Stimulated activated CD8-positive, alpha-beta memory T cell treated with anti-CD3 and anti-CD28 coated beads, Interleukin-2, amount 100 ng/mL, for 1 hour (primary cell): ENCODE results near the gene HDAC4.

ENCODE experiments used
- DNase-seq, 2 donors: peaks; one replicate each; pipeline ENCODE4 v3.0.0-alpha.2; 2020; ENCODE audit warnings: low read depth in 2 of 2

The HDAC4 gene

DNA sequence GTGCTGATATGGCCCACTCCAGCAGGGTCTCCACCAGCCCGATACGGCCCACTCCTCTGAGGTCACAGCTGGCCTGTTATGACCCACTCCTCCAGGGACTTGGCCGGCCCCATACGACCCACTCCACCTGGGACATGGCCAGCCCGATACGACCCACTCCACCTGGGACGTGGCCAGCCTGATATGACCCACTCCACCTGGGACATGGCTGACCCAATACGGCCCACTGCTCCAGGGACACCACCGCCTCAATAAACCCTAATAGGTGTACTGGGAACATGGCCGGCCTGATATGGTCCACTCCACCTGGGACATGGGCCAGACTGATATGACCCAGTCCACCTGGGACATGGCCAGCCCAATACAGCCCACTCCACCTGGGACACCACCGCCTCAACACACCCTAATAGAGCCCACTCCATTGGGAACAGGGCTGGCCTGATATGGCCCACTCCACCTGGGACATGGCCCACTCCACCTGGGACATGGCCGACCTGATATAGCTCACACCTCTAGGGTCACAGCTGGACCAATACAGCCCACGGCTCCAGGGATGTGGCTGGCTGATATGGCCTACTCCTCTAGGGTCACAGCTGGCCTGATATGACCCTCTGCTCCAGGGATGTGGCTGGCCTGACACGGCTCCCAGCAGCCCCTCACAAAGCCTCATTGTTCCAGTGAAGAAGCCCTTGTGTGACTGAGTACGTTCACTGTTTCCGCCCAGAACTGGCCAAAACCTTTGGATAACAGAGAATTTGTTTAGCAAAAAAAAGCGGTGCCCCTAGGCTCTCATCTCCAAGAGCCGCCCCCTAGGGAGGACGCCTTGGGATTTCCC lies 245.6 kb downstream of the HDAC4 start:
- DNase-seq, result no peak

DNA sequence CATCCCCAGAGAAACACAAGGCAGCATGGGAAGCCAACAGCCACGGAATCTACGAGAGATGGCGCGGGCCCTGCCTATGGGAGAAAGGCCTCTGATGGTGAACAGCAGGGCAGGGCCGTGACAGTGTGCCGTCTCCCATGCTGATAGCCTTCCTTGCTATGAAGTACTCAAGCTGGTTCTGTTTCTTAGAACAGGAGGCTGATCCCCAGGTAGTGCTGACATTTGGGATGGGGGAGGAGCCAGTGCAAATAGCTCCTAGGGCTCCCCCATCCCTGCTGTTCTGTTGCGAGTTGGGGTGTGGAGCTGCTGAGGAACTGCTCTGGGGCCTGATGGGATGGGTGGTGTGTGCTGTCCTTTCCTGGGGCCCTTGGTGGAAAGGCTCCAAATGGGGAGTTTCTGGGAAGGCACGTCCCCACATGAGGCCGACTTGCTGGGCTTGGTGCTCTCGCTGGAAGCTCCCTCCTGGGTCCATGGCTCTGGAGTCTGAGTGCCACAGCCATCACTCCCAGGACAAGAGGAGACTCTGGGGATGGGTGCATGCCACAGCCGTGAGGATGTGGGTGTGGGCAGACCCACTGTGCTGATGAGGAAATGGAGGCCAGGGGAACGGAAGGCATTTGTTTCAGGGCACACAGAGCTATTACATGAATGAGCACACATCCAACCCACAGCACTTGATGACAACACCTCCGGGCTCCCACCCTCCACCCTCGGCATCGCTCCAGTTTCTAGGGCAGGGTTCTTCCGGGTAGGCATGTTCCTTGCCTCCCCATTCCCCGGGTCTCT lies 246.8 kb downstream of the HDAC4 start:
- no peak for DNase-seq

DNA sequence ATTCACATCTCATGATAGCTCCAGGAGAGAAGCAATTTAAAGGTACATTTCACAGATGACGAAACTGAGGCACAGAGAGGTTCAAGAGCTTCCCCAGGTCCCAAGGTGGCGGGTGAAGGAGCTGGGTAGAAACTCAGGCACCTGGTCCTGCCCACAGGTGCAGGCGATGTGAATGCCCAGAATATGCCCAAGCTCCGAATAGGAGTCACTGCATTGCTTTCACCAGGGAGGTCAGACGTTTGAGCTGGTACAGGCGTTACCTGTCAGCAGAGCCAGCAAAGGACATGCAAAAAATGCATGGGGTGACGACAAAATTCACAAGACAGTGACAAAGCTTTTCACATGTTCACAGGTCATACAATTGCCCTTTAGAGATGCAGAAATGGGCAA lies 247.9 kb downstream of the HDAC4 start:
- DNase-seq, result no peak

DNA sequence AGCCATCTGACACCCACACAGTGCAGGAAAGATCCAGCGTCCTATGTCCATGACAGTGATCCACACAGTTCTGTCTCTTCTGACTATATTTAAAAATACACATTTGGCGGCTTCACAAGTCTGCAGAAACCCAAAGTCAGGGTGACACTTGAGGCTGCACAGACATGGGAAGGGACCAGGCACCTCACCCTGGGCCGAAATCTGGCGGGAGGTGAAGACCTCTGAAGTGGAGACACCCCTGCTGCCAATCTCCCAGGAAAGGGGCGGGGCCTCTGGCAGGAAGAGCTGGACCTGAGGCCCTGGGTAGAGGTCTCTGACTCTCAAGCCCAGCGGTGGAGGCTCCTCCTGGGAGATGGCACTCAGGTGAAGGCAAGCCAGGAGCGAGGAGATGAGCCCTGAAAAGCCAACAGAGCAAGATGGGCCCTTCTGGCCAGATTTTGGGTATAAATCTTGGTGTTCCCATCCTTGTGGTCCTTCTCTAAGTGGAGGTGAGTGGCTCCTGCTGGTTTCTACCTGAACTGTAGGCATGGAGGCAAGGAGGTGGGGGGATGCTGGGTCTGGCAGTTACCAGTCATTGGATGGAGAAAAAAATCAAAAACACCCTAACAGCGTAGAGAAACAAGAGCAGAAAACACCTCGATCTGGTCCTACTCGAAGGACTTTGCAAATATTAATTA lies 248.4 kb downstream of the HDAC4 start:
- no peak for DNase-seq

DNA sequence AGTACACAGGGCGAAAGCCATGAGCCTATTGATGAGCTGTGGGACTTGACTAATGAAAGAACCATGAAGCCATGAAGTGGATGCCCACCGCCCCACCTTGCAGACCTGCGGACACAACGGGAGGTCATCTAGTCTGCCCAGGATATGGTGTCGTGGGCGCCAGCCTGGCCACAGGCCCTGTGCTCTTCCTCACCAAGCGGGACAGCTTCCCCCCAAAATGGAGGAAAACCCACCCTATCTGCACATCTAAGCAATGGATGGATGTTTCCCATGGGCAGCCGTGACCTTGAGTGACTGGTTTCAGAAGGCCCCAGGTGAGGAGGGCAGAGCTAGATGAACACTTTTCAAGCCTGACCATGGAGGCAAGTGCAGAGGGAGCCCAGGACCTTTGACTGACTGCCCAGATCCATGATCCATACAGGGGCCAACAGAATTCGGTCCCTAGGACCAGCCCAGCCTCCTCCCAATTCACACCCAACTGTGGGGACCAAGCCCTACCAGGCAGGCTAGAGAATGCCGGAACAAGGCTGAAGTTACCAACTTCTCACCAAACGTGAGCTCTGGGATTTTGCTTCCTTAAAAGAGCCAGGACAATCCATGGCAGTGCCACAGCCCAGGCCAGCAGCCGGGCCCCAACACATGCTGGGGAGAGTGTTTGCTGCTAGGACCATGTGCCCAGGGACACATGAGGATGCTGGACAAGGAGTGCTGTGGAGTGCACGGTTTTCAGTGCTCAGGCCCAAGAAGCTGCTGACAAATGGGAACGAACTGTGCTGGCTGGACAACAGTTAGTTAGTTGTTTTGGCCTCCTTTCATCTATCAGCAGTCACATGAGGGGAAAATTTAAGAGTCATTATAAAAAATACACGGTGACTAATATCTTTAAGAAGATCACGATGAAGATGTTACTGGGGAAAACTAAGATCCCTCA lies 249.4 kb downstream of the HDAC4 start:
- no peak for DNase-seq

DNA sequence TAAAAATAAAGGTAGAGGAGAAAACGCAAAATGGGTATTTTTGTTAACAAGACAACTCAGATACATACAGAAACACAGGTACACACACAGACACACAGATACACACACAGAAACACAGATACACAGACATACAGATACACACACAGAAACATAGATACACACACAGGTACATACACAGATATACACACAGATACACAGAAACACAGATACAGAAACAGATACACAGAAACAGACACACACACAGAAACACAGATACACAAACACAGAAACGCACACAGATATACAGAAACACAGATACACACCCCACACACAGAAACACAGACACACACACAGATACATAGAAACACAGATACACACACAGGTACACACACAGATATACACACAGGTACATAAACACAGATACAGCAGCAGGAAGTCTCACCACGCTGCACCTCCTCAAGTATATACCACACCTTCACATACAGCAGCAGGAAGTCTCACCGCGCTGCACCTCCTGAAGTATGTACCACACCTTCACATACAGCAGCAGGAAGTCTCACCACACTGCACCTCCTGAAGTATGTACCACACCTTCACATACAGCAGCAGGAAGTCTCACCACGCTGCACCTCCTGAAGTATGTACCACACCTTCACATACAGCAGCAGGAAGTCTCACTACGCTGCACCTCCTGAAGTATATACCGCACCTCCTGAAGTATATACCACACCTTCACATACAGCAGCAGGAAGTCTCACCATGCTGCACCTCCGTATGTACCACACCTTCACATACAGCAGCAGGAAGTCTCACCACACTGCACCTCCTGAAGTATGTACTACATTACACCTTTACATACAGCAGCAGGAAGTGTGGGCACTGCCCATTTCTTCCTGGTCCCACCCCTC lies 250.5 kb downstream of the HDAC4 start:
- no peak for DNase-seq

DNA sequence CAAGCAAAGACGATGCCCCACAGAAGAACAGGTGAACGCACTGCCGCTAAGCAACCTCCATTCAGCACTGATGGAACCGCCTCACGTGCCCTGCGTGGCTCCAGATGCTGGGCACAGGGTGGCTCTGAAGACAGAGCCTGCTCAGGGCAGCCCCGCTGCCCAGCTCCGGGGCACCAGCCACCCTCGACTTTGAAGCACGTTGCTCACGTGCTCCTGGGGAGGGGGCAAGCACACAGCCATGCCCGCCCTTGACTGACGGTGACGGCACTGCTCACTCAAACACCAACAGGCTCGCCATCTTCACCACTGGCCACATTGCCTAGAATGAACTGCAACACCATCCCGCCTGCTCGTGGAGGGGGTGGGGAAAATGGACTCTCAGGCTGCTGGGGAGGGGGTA lies 251.3 kb downstream of the HDAC4 start:
- no peak for DNase-seq

DNA sequence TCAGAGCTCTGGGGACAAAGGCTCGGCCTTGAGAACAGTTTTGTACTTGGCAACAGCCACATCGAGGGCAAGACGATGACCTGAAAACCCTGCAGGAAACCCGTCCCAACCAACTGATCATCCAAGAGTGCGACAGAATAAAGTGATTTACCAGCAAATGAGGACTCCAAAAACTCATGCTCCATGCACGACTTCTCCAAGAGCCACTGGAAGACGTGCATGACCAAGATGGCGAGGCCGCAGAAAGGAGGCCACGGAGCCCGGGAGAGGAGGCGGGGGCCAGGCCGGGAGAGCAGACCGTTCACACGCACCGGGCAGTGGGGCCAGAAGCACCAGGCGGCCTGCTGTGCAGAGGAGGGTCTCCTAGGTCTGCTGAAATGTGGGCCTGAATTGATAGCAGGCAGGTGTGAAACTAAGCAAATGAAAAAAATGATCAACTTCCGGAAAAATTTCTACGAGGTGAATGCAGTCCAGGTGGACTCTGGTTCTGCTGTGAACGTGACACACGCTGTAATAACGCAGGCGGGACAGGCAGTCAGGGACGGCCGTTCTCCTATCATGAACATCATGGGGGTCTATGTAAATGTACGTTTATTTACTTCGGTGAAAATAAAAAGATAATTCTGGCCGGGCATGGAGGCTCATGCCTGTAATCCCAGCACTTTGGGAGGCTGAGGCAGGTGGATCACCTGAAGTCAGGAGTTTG lies 252.2 kb downstream of the HDAC4 start:
- DNase-seq, result no peak

DNA sequence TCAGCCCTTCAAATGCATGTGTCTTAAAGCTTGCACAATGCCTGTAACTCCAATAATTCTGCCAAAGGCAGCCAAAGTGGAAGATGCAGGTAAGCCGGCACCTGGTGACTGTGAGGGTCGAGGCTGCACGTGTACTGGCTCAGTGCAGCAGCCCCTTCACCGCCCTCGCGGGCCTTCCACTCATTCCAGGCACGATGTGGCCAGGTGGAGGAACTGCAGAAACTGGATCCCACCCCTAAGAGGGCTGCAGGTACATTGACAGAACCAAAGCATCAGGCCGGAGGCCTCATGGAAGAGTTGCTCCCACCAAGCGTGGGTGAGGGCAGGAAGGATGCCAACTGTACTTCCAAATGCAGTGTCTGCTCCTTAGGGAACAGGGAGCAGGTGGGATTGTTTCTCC lies 253.4 kb downstream of the HDAC4 start:
- DNase-seq, result no peak

DNA sequence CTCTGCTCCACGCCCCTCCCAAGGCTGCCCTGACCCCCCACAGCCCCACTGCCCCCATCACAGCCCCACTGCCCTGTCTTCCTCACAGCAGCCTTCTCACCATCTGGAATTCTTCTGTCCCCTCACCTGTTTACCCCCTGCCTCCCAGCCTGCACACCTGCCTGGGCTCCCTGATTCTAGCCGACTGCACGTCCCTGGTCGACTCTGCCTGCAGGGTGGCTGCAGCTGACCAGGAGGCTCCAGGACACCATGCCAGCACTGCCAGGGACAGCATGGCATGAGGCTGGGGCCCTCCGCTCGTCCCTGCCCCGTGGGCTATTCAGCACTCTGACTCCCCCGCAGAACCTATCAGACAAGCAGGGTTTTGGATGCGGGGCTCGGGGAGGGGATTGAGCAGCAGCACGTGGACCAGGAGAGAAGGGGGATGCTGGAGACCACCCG lies 254.1 kb downstream of the HDAC4 start:
- no peak for DNase-seq

DNA sequence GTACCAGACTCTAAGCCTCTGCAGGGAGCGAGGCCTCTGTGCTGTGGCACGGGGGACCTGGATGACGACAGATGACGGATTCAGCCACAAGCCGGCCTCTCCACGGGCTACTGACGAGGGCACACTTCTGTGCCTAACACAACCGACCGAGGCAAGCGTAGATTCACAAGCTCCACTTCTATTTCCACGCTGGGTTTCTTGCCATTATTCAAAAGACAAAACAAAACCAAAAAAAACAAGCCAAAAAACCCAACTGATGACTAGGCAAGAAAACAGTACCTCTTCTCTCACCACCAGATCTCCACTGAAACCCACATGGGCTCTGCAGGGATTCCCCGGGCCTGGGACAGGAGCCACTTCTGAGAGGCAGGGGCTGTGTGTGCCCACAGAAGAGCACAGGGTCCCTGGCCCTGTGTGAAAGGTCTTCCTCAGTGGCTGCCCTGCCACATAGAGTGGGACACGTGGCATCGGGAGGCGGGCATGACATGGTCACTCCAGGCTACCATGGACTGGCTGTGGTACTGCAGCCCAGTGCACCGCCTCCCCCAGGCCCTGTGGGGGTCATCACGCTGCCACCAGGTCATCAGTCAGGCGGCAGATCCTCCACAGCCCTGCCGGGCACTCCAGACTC lies 254.7 kb downstream of the HDAC4 start:
- no peak for DNase-seq

DNA sequence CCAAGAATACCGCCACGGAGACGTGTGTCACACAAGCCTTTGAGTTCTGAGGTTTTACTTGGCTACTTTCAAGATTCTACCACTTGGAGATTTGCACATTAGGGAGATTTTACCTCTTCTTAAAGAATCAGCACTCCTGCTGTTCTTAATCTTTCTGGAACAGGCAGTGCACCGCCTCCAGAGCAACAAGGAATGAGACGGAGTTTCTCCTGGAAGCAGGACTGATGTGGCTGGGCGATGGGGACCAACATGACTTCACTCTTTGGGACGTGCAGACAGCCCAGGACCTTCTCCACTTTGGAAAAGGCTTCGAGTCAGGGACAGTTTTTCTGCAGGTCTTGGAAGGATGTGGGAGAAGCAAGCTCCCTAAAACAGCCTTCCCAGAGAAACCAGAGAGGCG lies 255.2 kb downstream of the HDAC4 start:
- no peak for DNase-seq

DNA sequence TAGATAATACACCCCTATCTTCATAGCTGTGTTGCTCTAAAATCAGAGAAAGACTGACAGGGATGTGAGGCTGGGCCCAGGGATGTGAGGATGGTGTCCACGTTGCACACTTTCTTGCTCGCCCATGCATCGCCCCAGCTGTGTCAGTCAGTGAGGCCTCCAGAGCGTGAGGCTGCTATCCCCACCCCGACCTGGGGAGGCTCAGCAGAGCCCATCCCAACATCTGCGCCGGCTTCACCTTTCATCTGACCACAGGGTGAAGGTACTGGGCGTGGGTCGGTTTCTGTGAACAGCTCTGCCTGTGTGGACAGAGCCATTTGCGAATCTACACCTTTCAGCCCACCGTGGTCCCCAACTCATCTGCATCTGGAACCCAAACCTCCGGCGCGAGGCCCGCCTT lies 255.7 kb downstream of the HDAC4 start:
- DNase-seq, result no peak

DNA sequence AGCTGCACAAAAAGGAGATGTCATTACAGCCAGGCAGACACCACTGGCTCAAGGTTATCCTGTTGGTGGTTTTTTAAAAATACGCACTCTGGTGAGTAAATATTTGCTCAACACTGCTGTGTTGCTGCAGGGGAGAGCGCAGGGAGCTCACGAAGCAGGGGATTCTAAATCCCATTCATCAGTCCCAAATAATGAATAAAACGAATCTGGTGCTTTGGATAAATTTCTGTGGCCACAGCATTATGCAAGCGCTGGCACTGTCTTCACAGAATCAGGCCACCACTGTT lies 256.2 kb downstream of the HDAC4 start:
- no peak for DNase-seq

DNA sequence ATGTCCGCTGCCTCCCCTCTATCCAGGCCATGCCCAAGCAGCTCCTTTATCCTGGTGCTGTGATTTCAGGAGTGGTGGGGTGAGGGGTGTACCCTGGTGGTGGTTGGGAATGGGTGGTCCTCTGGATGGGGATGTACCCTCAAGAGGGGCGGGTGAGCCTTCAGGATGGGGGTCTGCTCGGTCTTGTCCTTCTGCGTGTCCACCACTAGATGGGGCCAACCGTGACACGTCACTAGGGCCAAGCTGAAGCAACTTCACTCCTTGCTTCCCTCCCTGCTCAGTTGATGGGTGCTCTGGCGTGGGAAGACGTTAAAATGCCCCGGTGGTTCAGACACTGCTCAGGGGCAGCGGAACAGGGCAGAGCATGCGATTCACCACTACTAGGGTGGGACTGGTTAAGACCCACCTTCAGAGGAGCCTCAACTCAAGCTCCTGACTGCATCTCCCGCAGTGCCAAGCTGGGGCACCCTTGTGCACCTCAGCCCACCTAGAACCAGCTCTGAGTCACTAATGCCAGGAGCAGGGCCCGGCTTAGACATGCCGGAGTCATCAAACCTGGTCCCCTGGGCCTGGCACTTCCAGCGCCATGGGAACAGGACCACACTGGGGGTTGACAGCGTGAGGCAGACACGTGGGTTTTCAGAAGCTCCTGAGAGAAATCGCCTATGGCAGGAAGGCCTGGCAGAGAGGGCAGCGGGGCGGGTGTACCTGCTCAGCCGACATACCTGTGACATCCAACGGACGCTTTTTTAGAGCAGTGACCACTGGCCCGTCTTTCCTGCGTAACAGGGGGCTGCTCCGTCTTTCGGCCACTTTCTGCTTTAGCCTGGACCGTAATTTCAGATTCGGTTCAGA lies 256.7 kb downstream of the HDAC4 start:
- no peak for DNase-seq

DNA sequence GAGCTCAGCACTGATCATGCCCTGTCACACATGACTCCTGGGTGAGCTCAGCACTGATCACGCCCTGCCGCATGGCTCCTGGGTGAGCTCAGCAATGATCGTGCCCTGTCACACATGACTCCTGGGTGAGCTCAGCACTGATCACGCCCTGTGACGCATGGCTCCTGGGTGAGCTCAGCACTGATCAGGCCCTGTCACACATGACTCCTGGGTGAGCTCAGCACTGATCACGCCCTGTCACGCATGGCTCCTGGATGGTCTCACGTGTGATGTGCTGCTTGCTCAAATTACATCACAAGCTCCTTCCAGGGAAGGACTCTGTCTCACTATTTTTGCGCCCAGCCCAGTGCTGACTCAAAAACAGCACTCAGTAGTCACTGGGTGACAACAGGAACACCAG lies 258.0 kb downstream of the HDAC4 start:
- DNase-seq, result no peak

DNA sequence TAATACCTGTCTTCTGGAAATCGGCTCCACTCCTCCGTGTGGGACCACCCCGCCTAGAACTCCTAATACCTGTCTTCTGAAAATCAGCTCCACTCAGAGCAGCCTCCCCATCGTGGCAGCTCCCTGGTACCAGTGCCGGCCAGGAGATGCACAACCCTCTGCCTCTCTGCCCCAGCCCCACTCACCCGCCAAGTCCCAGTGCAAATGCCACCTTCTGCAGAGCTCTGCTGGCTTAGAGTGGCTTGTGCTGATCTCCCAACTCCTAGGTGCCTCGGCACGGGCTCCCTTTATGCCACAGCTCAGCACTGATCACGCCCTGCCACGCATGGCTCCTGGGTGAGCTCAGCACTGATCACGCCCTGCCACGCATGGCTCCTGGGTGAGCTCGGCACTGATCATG lies 258.5 kb downstream of the HDAC4 start:
- no peak for DNase-seq

DNA sequence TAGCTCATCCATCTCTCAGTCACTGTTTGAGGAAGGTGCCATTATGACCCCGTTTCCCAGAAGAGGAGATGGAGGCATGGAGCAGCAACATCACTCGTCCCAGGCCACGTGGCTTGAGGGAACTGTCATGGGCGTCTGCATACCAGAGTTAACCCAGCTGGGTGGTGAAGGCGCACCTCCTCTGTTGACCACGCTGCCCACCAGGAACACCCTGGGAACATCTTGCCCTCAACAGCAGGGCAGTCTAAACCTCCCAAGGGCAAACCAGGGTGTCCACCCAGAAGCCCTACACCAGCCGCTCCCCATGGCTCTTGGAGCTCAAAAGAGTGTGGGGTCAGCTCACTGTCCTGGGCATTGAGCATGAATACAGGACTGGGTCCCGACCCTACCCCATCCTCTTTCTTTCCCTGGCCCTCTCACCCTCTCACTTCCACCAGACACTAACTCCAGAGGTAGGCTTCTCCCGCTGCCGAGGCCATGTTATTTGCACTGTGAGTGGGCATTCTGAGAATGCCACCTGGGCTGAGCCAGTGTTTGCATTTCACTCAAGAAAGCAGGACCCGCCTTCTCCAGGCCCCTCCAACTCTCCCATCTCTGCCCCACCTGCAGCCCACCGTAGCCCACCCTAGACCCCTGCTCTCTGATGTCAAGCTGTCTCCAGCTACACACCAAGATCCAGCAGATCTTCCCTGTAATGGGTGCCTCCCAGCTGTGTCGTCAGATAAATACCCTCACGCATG lies 259.6 kb downstream of the HDAC4 start:
- no peak for DNase-seq
